Gastroesophageal sphincter (tissue), 3 donors: ENCODE data around the gene KCNN3.

Experiments used
- CTCF ChIP-seq, 4 experiments: fragments of 200-600 bp in 2 of 4; fragments of 450-650 bp in 2 of 4; sonication (generic) in 1 of 4; IDR thresholded peaks; one replicate each; pipeline ENCODE4 v1.5.1; 2017 to 2019; ENCODE audit warnings: antibody characterized with exemption in 4 of 4, mild to moderate bottlenecking in 2 of 4, moderate library complexity in 2 of 4
- EP300 ChIP-seq: sonication (generic); formaldehyde crosslinking; IDR thresholded peaks from one replicate; pipeline ENCODE4 v1.6.1; 2017; ENCODE audit warnings: antibody characterized with exemption, mild to moderate bottlenecking
- POLR2A ChIP-seq, 2 donors: fragments of 450-650 bp; IDR thresholded peaks; one replicate each; pipeline ENCODE4 v1.6.1; 2017; ENCODE audit warnings: antibody characterized with exemption in 2 of 2, mild to moderate bottlenecking in 2 of 2, moderate library complexity in 1 of 2
- POLR2AphosphoS5 ChIP-seq: sonication (generic); formaldehyde crosslinking; IDR thresholded peaks from one replicate; pipeline ENCODE4 v1.6.1; 2017; ENCODE audit warnings: antibody characterized with exemption

DNA sequence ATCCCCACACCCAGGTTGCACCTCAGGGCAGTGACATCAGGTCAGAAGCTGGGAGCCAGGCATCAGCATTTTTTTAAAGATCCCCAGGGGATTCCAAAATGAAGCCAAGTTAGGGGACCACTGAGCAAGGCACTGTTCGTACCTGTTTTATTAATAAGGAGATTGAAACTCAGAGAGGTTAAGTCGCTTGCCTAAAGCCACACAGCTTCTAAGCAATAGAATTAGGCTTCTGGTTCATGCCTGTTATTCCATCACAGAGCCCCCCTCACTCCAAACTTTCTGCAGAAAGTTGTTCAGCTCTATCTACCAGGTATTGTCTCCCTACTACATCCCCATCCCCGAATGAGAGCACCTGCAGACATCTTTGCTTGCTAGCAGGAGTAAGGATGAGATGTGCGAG is 28.7 kb downstream of the KCNN3 start:
- TF ChIP-seq CTCF (IDR thresholded peaks at IDR 0.05) (no peak), POLR2A (IDR thresholded peaks at IDR 0.05) (no peak), POLR2AphosphoS5 (no peak), EP300 (no peak)
